HepG2 (cell line): ENCODE data around the gene AQP10. TPM values are rescaled to one million over a fixed set of nuclear protein-coding genes. Genes with fewer than 3 reads are reported as not detected.
A peak's percentile ranks its signal among the peaks of the same experiment; 100 is the strongest.

Experiments
- ATF4 ChIP-seq, 2 experiments: fragments of 450-650 bp in 1 of 2; sonication (generic) in 1 of 2; formaldehyde crosslinking; IDR thresholded peaks; 2 replicates each; pipeline versions ENCODE4 v1.5.0 to v1.8.0; 2020 to 2022; ENCODE audit warnings: mild to moderate bottlenecking in 1 of 2, missing genetic modification reagents in 1 of 2
- GPN1 ChIP-seq: sonication (generic); formaldehyde crosslinking; IDR thresholded peaks from 2 replicates; pipeline ENCODE4 v1.5.1; 2020; ENCODE audit warnings: missing genetic modification reagents, borderline replicate concordance
- KLF9 ChIP-seq: IDR thresholded peaks from 2 replicates; pipeline ENCODE4 v1.6.1; 2016; ENCODE audit warnings: low read depth
- NFAT5 ChIP-seq: sonication (generic); formaldehyde crosslinking; IDR thresholded peaks from 2 replicates; pipeline ENCODE4 v1.4.0; 2020; ENCODE audit warnings: missing genetic modification reagents
- NFKB2 ChIP-seq: sonication (generic); formaldehyde crosslinking; IDR thresholded peaks from 2 replicates; pipeline ENCODE4 v1.4.0; 2020; ENCODE audit warnings: missing genetic modification reagents, borderline replicate concordance
- RARA ChIP-seq: IDR thresholded peaks from 2 replicates; pipeline ENCODE4 v1.6.1; 2016; ENCODE audit warnings: missing genetic modification reagents, missing compliant biosample characterization
- ZNF547 ChIP-seq: sonication (generic); formaldehyde crosslinking; IDR thresholded peaks from 2 replicates; pipeline ENCODE4 v1.5.1; 2020; ENCODE audit warnings: mild to moderate bottlenecking, missing genetic modification reagents
- ZNF598 ChIP-seq: sonication (generic); formaldehyde crosslinking; IDR thresholded peaks from 2 replicates; pipeline ENCODE4 v1.5.1; 2020; ENCODE audit warnings: mild to moderate bottlenecking, missing genetic modification reagents, borderline replicate concordance
- ZNF670 ChIP-seq: sonication (generic); formaldehyde crosslinking; IDR thresholded peaks from 2 replicates; pipeline ENCODE4 v1.8.0; 2022; ENCODE audit warnings: mild to moderate bottlenecking, missing genetic modification reagents, borderline replicate concordance
- ZNF773 ChIP-seq: sonication (generic); formaldehyde crosslinking; IDR thresholded peaks from 2 replicates; pipeline ENCODE4 v1.4.0; 2020; ENCODE audit warnings: missing genetic modification reagents, borderline replicate concordance
- polyA plus RNA-seq, 8 experiments: library from polyadenylated mRNA; depleted of rRNA in 3 of 8; stranded (reverse) in 7 of 8; unstranded in 1 of 8; fragments of >200 nt; fragmentation: Illumina TruSeq in 4 of 8; extraction: Trizol in 4 of 8; gene quantifications; 2 replicates each; pipeline versions ENCODE4 v1.2.1 to v1.2.3, GENCODE V29; 2011 to 2016; ENCODE audit warnings: low read depth in 4 of 8, missing spikeins in 1 of 8, mixed read lengths in 1 of 8; ENCODE audit not compliant: insufficient read depth in 1 of 8
- total RNA-seq, 5 experiments: library from RNA; depleted of rRNA; stranded (reverse); fragments of >200 nt; fragmentation: Illumina TruSeq; extraction: Trizol; gene quantifications; 2 replicates each; pipeline ENCODE4 v1.2.3, GENCODE V29; 2016; ENCODE audit warnings: low read depth in 1 of 5
- TF ChIP-seq, protein P1 (sequence below): sonication (generic); formaldehyde crosslinking; conservative IDR thresholded peaks from 2 replicates; pipeline ENCODE4 v1.4.0; 2020; ENCODE audit warnings: missing genetic modification reagents
- TF ChIP-seq, protein P2 (sequence below): sonication (generic); formaldehyde crosslinking; IDR thresholded peaks from 2 replicates; pipeline ENCODE4 v1.4.0; 2020; ENCODE audit warnings: mild to moderate bottlenecking, missing genetic modification reagents

Gene AQP10
- total and polyA plus RNA-seq, 2 of the 13 experiments (the other 11 are each of a cell fraction or from before 2014, with no cell fraction given), result 0.30 TPM; not detected in 1

- TF ChIP-seq NFAT5 (CRISPR knock-in tag) (0 out of 2 replicates have a peak, but pooled peaks have one; percentile 42), GPN1 (CRISPR knock-in tag) (no peak), ZNF773 (no peak), ZNF670 (CRISPR knock-in tag) (no peak; the same call in 1 of the 2 replicates), RARA (CRISPR knock-in tag) (peak; percentile 40; the same call in 1 of the 2 replicates), KLF9 (CRISPR knock-in tag) (no peak), NFKB2 (CRISPR knock-in tag) (no peak), ZNF547 (CRISPR knock-in tag) (no peak), ATF4 (CRISPR knock-in tag; IDR thresholded peaks at IDR 0.05) (peak in 1 of 2 experiments; percentile 94; a peak in 2 of 4 replicates), ZNF598 (no peak)
- TF ChIP-seq, protein P1, sequence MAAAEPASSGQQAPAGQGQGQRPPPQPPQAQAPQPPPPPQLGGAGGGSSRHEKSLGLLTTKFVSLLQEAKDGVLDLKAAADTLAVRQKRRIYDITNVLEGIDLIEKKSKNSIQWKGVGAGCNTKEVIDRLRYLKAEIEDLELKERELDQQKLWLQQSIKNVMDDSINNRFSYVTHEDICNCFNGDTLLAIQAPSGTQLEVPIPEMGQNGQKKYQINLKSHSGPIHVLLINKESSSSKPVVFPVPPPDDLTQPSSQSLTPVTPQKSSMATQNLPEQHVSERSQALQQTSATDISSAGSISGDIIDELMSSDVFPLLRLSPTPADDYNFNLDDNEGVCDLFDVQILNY (CRISPR knock-in tag), result no peak
- TF ChIP-seq, protein P2, sequence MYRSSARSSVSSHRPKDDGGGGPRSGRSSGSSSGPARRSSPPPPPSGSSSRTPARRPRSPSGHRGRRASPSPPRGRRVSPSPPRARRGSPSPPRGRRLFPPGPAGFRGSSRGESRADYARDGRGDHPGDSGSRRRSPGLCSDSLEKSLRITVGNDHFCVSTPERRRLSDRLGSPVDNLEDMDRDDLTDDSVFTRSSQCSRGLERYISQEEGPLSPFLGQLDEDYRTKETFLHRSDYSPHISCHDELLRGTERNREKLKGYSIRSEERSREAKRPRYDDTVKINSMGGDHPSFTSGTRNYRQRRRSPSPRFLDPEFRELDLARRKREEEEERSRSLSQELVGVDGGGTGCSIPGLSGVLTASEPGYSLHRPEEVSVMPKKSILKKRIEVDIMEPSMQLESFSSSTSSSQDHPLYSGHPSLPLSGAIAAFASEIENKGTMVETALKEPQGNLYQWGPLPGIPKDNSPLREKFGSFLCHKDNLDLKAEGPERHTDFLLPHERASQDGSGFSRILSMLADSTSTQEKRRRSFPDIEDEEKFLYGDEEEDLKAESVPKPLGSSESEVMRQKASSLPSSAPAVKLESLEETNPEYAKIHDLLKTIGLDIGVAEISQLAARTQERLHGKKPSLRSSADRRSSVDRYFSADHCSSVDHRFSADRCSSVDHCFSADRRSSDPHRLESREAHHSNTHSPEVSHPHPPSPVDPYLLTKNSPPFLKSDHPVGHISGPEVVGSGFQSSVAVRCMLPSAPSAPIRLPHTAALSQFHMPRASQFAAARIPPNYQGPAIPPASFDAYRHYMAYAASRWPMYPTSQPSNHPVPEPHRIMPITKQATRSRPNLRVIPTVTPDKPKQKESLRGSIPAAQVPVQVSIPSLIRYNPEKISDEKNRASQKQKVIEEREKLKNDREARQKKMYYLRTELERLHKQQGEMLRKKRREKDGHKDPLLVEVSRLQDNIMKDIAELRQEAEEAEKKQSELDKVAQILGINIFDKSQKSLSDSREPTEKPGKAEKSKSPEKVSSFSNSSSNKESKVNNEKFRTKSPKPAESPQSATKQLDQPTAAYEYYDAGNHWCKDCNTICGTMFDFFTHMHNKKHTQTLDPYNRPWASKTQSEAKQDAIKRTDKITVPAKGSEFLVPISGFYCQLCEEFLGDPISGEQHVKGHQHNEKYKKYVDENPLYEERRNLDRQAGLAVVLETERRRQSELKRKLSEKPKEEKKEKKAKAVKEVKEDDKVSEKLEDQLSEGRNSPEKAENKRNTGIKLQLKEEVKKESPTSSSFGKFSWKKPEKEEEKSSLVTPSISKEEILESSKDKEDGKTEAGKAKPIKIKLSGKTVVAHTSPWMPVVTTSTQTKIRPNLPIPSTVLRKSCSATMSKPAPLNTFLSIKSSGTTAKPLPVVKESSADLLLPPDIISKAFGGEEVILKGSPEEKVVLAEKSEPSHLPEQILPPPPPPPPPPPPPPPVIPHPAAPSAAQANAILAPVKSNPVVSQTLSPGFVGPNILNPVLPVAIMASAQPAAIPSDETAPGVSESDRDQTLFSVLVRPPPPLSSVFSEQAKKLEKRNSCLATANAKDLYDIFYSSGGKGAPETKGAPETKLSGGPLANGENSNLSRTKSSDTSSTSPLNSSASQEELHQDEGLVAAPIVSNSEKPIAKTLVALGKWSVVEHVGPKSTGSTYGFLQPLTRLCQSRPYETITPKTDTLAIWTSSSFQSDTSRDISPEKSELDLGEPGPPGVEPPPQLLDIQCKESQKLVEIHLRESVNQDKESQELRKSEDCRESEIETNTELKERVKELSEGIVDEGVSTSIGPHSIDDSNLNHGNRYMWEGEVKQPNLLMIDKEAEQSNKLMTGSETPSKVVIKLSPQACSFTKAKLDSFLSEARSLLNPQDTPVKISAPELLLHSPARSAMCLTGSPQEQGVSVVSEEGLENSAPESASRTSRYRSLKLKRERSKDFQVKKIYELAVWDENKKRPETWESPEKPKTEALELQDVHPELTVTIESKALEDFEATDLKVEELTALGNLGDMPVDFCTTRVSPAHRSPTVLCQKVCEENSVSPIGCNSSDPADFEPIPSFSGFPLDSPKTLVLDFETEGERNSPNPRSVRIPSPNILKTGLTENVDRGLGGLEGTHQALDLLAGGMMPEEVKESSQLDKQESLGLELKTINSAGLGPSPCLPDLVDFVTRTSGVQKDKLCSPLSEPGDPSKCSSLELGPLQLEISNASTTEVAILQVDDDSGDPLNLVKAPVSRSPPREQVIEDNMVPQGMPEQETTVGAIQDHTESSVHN, result 0 out of 2 replicates have a peak, but pooled peaks have one; percentile 22
These were observed 13.5 kb downstream of the AQP10 start (continued) for GRCh38 chr1:154334079-154335024.
